H9 (cell line): ENCODE results near the gene RAB11FIP4. TPM values are rescaled to one million over a fixed set of nuclear protein-coding genes. Genes with fewer than 3 reads are reported as not detected.

Experiments
- DNase-seq: peaks from one replicate; pipeline ENCODE4 v3.0.0-alpha.2; 2017
- H2AFZ ChIP-seq: one replicate; pipeline ENCODE4 v1.6.1; 2013; ENCODE audit warnings: mild to moderate bottlenecking, low read length, control low read depth, moderate library complexity
- H2AK5ac ChIP-seq: 2 replicates; pipeline ENCODE4 v1.6.1; 2013; ENCODE audit warnings: low read length, control low read depth, mixed read lengths; ENCODE audit not compliant: insufficient read length
- H2BK120ac ChIP-seq: one replicate; pipeline ENCODE4 v1.6.1; 2013; ENCODE audit warnings: low read depth, mild to moderate bottlenecking, low read length, control low read depth, inconsistent platforms; ENCODE audit not compliant: poor library complexity, severe bottlenecking
- H2BK12ac ChIP-seq: 2 replicates; pipeline ENCODE4 v1.6.1; 2013; ENCODE audit warnings: low read length, control low read depth, mixed read lengths, low read depth; ENCODE audit not compliant: insufficient read length
- H2BK15ac ChIP-seq: 2 replicates; pipeline ENCODE4 v1.6.1; 2013; ENCODE audit warnings: low read depth, low read length, control low read depth
- H2BK20ac ChIP-seq: one replicate; pipeline ENCODE4 v1.6.1; 2013; ENCODE audit warnings: low read depth, mild to moderate bottlenecking, low read length, control low read depth, inconsistent platforms; ENCODE audit not compliant: poor library complexity, severe bottlenecking
- H2BK5ac ChIP-seq: 2 replicates; pipeline ENCODE4 v1.6.1; 2013; ENCODE audit warnings: low read length, control low read depth, mixed read lengths; ENCODE audit not compliant: insufficient read length
- H3K14ac ChIP-seq: 2 replicates; pipeline ENCODE4 v1.6.1; 2013; ENCODE audit warnings: low read length, control low read depth; ENCODE audit not compliant: insufficient read depth
- H3K18ac ChIP-seq: 2 replicates; pipeline ENCODE4 v1.6.1; 2013; ENCODE audit warnings: low read depth, mild to moderate bottlenecking, mixed read lengths, low read length, control low read depth; ENCODE audit not compliant: insufficient read length
- H3K23ac ChIP-seq: 2 replicates; pipeline ENCODE4 v1.6.1; 2013; ENCODE audit warnings: low read length, control low read depth, mixed read lengths, low read depth; ENCODE audit not compliant: insufficient read length
- H3K23me2 ChIP-seq: 2 replicates; pipeline ENCODE4 v1.6.1; 2013; ENCODE audit warnings: low read depth, mild to moderate bottlenecking, mixed read lengths, low read length, control low read depth; ENCODE audit not compliant: insufficient read length, poor library complexity, severe bottlenecking
- H3K27ac ChIP-seq: 2 replicates; pipeline ENCODE4 v1.5.1; 2013; ENCODE audit warnings: low read length, control low read depth, mixed read lengths, low read depth; ENCODE audit not compliant: insufficient read length
- H3K27me3 ChIP-seq: 2 replicates; pipeline ENCODE4 v1.6.1; 2013; ENCODE audit warnings: low read length, control low read depth, inconsistent platforms; ENCODE audit not compliant: insufficient read depth
- H3K4ac ChIP-seq: 2 replicates; pipeline ENCODE4 v1.6.1; 2013; ENCODE audit warnings: low read depth, mild to moderate bottlenecking, control low read depth, inconsistent platforms, low read length, moderate library complexity
- H3K4me1 ChIP-seq: 2 replicates; pipeline ENCODE4 v1.6.1; 2013; ENCODE audit warnings: low read length, control low read depth, inconsistent platforms; ENCODE audit not compliant: insufficient read depth
- H3K4me2 ChIP-seq: 2 replicates; pipeline ENCODE4 v1.6.1; 2013; ENCODE audit warnings: low read length, control low read depth, mixed read lengths; ENCODE audit not compliant: insufficient read length, insufficient read depth
- H3K56ac ChIP-seq: 2 replicates; pipeline ENCODE4 v1.6.1; 2013; ENCODE audit warnings: low read depth, mild to moderate bottlenecking, mixed read lengths, low read length, control low read depth; ENCODE audit not compliant: insufficient read length
- H3K79me1 ChIP-seq: 2 replicates; pipeline ENCODE4 v1.6.1; 2013; ENCODE audit warnings: low read depth, mild to moderate bottlenecking, moderate library complexity, low read length, control low read depth, inconsistent platforms; ENCODE audit not compliant: insufficient read depth, poor library complexity, severe bottlenecking
- H3K79me2 ChIP-seq: 2 replicates; pipeline ENCODE4 v1.6.1; 2013; ENCODE audit warnings: low read length, control low read depth, inconsistent platforms; ENCODE audit not compliant: insufficient read depth
- H3K9ac ChIP-seq: 2 replicates; pipeline ENCODE4 v1.6.1; 2013; ENCODE audit warnings: low read length, control low read depth, mixed read lengths; ENCODE audit not compliant: insufficient read length; ENCODE audit errors: extremely low read depth
- H3K9me3 ChIP-seq: one replicate; pipeline ENCODE4 v1.6.1; 2013; ENCODE audit warnings: low read depth, low read length, inconsistent platforms; ENCODE audit not compliant: control insufficient read depth
- H3T11ph ChIP-seq: one replicate; pipeline ENCODE4 v1.6.1; 2013; ENCODE audit warnings: mild to moderate bottlenecking, low read length, control low read depth, inconsistent platforms
- H4K20me1 ChIP-seq: one replicate; pipeline ENCODE4 v1.6.1; 2013; ENCODE audit not compliant: control insufficient read depth, insufficient read length, insufficient read depth
- H4K5ac ChIP-seq: 2 replicates; pipeline ENCODE4 v1.6.1; 2013; ENCODE audit warnings: low read depth, mild to moderate bottlenecking, mixed read lengths, low read length, control low read depth; ENCODE audit not compliant: insufficient read length
- H4K8ac ChIP-seq: replicated peaks from 2 replicates; pipeline ENCODE4 v1.6.1; 2013; ENCODE audit warnings: low read length, control low read depth, mixed read lengths, low read depth; ENCODE audit not compliant: insufficient read length
- H4K91ac ChIP-seq: 2 replicates; pipeline ENCODE4 v1.6.1; 2013; ENCODE audit warnings: low read depth, mild to moderate bottlenecking, moderate library complexity, mixed read lengths, low read length, control low read depth; ENCODE audit not compliant: insufficient read length
- H3K27ac Mint-ChIP-seq, 3 experiments: 2 replicates in 2 of 3; 3 replicates in 1 of 3; pipeline ENCODE4 v1.8.0; 2020 to 2021; ENCODE audit warnings: mixed read lengths in 3 of 3, mild to moderate bottlenecking in 1 of 3, moderate library complexity in 1 of 3
- H3K27me3 Mint-ChIP-seq: 2 replicates; pipeline ENCODE4 v1.8.0; 2021; ENCODE audit warnings: low read depth, mild to moderate bottlenecking, moderate library complexity, mixed read lengths
- H3K36me3 Mint-ChIP-seq, 3 experiments: 2 replicates in 2 of 3; 3 replicates in 1 of 3; pipeline ENCODE4 v1.8.0; 2020 to 2021; ENCODE audit warnings: low read depth in 3 of 3, mixed read lengths in 3 of 3; ENCODE audit not compliant: insufficient read depth in 1 of 3
- H3K4me1 Mint-ChIP-seq, 2 experiments: 2 replicates each; pipeline ENCODE4 v1.8.0; 2020; ENCODE audit warnings: mixed read lengths in 2 of 2
- H3K4me3 Mint-ChIP-seq, 2 experiments: 2 replicates in 1 of 2; 3 replicates in 1 of 2; pipeline ENCODE4 v1.8.0; 2020 to 2021; ENCODE audit warnings: mild to moderate bottlenecking in 2 of 2, mixed read lengths in 2 of 2, moderate library complexity in 1 of 2
- H3K9me3 Mint-ChIP-seq, 2 experiments: 2 replicates in 1 of 2; 3 replicates in 1 of 2; pipeline ENCODE4 v1.8.0; 2020; ENCODE audit warnings: mild to moderate bottlenecking in 2 of 2, mixed read lengths in 2 of 2, moderate library complexity in 1 of 2
- WGBS: extraction: QIAGEN DNeasy Blood & Tissue Kit; methylation state at CpG from one replicate; pipeline ENCODE4 v1.1.7; 2013; ENCODE audit warnings: missing lambda C conversion rate, low lambda C conversion rate, mixed read lengths; ENCODE audit not compliant: insufficient read length; ENCODE audit errors: extremely low coverage; 5-methylcytosine and 5-hydroxymethylcytosine counted together
- total RNA-seq: library from RNA; stranded (reverse); gene quantifications from 2 replicates; pipeline ENCODE4 v1.2.1, GENCODE V29; 2021
- TF ChIP-seq, protein P1 (sequence below): fragments of 200-600 bp; sonication (generic); conservative IDR thresholded peaks from 3 replicates; pipeline ENCODE4 v1.8.0; 2021; ENCODE audit warnings: antibody characterized with exemption, mild to moderate bottlenecking

RAB11FIP4 gene
- total RNA-seq, 1 experiment from 2014 or later: 25.7 TPM

DNA sequence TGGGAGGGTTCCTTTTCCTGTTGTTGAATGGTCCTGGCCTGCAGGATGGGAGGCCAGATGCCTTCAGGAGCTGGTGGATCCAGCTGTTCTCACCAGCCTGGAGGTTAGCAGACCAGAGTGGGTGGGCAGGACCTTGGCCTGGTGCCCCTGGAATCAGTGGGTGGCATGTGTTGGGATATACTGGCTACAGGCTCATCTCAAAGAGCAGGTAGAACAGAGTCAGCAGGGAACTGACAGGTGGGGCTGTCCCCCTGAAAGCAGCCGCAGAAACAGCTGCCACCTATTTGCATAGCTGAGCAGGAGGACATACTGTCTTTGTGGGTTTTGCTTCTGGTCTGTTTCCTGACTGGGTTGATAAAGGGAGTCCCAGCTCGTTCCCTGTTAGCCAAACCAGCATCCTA lies 144.1 kb downstream of the RAB11FIP4 start:
- Mint-ChIP-seq H3K36me3 (peaks cover 7 to 16% (median 13%) of the 10 kb centered on the region in 3 experiments; a peak in 6 of 7 replicates), H3K4me1 (peaks cover 12 to 19% of the 10 kb centered on the region in 2 experiments), H3K27me3 (no peaks in the 10 kb centered on the region; the same call in 1 of the 2 replicates), H3K9me3 (0 out of 5 replicates have a peak, but pooled peaks cover 0 to 3% of the 10 kb centered on the region in 2 experiments), H3K4me3 (no peak overlapping the region), H3K27ac (0 out of 7 replicates have a peak overlapping the region, but pooled peaks of 1 of the 3 experiments have one; percentile 34)
- no CpG with 5 or more reads among the region's 2 CpGs for WGBS
- H3T11ph ChIP-seq: no peak overlapping the region
- H2BK20ac ChIP-seq: no peak overlapping the region
- TF ChIP-seq, protein P1, sequence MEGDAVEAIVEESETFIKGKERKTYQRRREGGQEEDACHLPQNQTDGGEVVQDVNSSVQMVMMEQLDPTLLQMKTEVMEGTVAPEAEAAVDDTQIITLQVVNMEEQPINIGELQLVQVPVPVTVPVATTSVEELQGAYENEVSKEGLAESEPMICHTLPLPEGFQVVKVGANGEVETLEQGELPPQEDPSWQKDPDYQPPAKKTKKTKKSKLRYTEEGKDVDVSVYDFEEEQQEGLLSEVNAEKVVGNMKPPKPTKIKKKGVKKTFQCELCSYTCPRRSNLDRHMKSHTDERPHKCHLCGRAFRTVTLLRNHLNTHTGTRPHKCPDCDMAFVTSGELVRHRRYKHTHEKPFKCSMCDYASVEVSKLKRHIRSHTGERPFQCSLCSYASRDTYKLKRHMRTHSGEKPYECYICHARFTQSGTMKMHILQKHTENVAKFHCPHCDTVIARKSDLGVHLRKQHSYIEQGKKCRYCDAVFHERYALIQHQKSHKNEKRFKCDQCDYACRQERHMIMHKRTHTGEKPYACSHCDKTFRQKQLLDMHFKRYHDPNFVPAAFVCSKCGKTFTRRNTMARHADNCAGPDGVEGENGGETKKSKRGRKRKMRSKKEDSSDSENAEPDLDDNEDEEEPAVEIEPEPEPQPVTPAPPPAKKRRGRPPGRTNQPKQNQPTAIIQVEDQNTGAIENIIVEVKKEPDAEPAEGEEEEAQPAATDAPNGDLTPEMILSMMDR: no peak
- H3K9ac ChIP-seq: no peak overlapping the region
- no peak overlapping the region for H3K23ac ChIP-seq
- no peak overlapping the region for H4K8ac ChIP-seq
- H3K18ac ChIP-seq: no peak overlapping the region
- peak; percentile 30 for DNase-seq
- H4K5ac ChIP-seq: no peak overlapping the region
- H3K27me3 ChIP-seq: no peaks in the 10 kb centered on the region
- no peak overlapping the region for H4K91ac ChIP-seq
- H3K4ac ChIP-seq: no peak overlapping the region
- H3K4me2 ChIP-seq: no peak overlapping the region
- H3K79me2 ChIP-seq: no peaks in the 10 kb centered on the region
- no peak overlapping the region for H2BK5ac ChIP-seq
- H3K14ac ChIP-seq: no peak overlapping the region; the same call in 1 of the 2 replicates
- H3K9me3 ChIP-seq: no peaks in the 10 kb centered on the region
- no peak overlapping the region for H3K27ac ChIP-seq
- H4K20me1 ChIP-seq: no peaks in the 10 kb centered on the region
- no peak overlapping the region for H2AK5ac ChIP-seq
- no peak overlapping the region for H2BK15ac ChIP-seq
- no peak overlapping the region for H2AFZ ChIP-seq
- H2BK12ac ChIP-seq: no peak overlapping the region
- no peaks in the 10 kb centered on the region for H3K23me2 ChIP-seq
- no peaks in the 10 kb centered on the region for H3K79me1 ChIP-seq
- H3K56ac ChIP-seq: no peak overlapping the region
- no peak overlapping the region for H2BK120ac ChIP-seq
- no peaks in the 10 kb centered on the region for H3K4me1 ChIP-seq
